A549 (cell line): ENCODE results near the gene MBTPS2. TPM values are rescaled to one million over a fixed set of nuclear protein-coding genes. Genes with fewer than 3 reads are reported as not detected.
A peak's percentile ranks its signal among the peaks of the same experiment; 100 is the strongest.

Experiments used
- ATAC-seq, 2 experiments: fragments of 200-7000 bp in 1 of 2; fragments of >200 bp in 1 of 2; cut with Nextera tagmentation in 1 of 2; cut with Tn5 transposase in 1 of 2; 3 replicates each; pipeline versions ENCODE4 v1.8.0 to v1.9.1; 2018 to 2020; ENCODE audit warnings: mild to moderate bottlenecking in 1 of 2, moderate library complexity in 1 of 2
- CTCF ChIA-PET: fragments of 300-600 bp; sonication (Branson Sonifier 250); formaldehyde crosslinking; extraction: SDS; loops from one replicate; lab custom pipeline; 2021; ENCODE audit warnings: antibody characterized with exemption, inconsistent platforms; lab: Yijun Ruan, JAX
- POLR2A ChIA-PET: fragments of 350-600 bp; formaldehyde crosslinking; extraction: SDS; loops from one replicate; lab custom pipeline; 2021; ENCODE audit warnings: antibody characterized with exemption, inconsistent platforms; lab: Yijun Ruan, JAX
- DNase-seq, 2 experiments: peaks; one replicate each; pipeline versions ENCODE4 v3.0.0 to v3.0.0-alpha.2; 2011 to 2016; ENCODE audit warnings: low read depth in 1 of 2, low spot score in 1 of 2
- FAIRE-seq: peaks from 2 replicates; lab custom pipeline; 2011; peaks lifted over from hg19 to GRCh38; lab: Jason Lieb, UNC
- H3K27ac ChIP-seq, 2 experiments: fragments of >200 bp; sonication (Bioruptor Twin); formaldehyde crosslinking; 3 replicates each; pipeline ENCODE4 v1.5.1; 2016 to 2017
- H3K4me1 ChIP-seq: fragments of >200 bp; sonication (Bioruptor Twin); formaldehyde crosslinking; 3 replicates; pipeline ENCODE4 v1.6.1; 2016
- H3K4me2 ChIP-seq: fragments of >200 bp; sonication (Bioruptor Twin); formaldehyde crosslinking; 3 replicates; pipeline ENCODE4 v1.6.1; 2016
- H3K4me3 ChIP-seq: fragments of >200 bp; sonication (Bioruptor Twin); formaldehyde crosslinking; 3 replicates; pipeline ENCODE4 v1.5.1; 2016
- H3K9me3 ChIP-seq: fragments of >200 bp; sonication (Bioruptor Twin); formaldehyde crosslinking; 3 replicates; pipeline ENCODE4 v1.6.1; 2016
- ATOH8 ChIP-seq: fragments of 250-450 bp; sonication (Bioruptor Pico); IDR thresholded peaks from 2 replicates; pipeline ENCODE4 v1.5.0; 2020; ENCODE audit warnings: low read depth, mild to moderate bottlenecking, moderate library complexity
- BCL3 ChIP-seq: fragments of >200 bp; sonication (Bioruptor Twin); formaldehyde crosslinking; IDR thresholded peaks from 3 replicates; pipeline ENCODE4 v1.6.1; 2016
- BHLHE40 ChIP-seq: IDR thresholded peaks from 2 replicates; pipeline ENCODE4 v1.6.1; 2012; ENCODE audit warnings: low read depth, low read length, inconsistent platforms
- CBX2 ChIP-seq: fragments of 200-600 bp; sonication (generic); IDR thresholded peaks from 2 replicates; pipeline ENCODE4 v1.6.1; 2016; ENCODE audit warnings: low read depth, mild to moderate bottlenecking, borderline replicate concordance
- CBX8 ChIP-seq: fragments of 200-600 bp; sonication (generic); IDR thresholded peaks from 2 replicates; pipeline ENCODE4 v1.6.1; 2016
- CEBPB ChIP-seq, 2 experiments: fragments of >200 bp in 1 of 2; sonication (Bioruptor Twin) in 1 of 2; formaldehyde crosslinking in 1 of 2; IDR thresholded peaks; 2 replicates each; pipeline ENCODE4 v1.6.1; 2012 to 2016
- CHD4 ChIP-seq: fragments of 200-600 bp; sonication (generic); IDR thresholded peaks from 2 replicates; pipeline ENCODE4 v1.6.1; 2016; ENCODE audit warnings: antibody characterized with exemption, mild to moderate bottlenecking, borderline replicate concordance
- EHF ChIP-seq: fragments of 250-450 bp; sonication (Bioruptor Pico); IDR thresholded peaks from 2 replicates; pipeline ENCODE4 v1.5.0; 2020; ENCODE audit warnings: mild to moderate bottlenecking
- EHMT2 ChIP-seq: fragments of 200-600 bp; sonication (generic); IDR thresholded peaks from 2 replicates; pipeline ENCODE4 v1.6.1; 2016; ENCODE audit warnings: antibody characterized with exemption, low read depth, mild to moderate bottlenecking, moderate library complexity
- ELK1 ChIP-seq: fragments of 150-350 bp; IDR thresholded peaks from 2 replicates; pipeline ENCODE4 v1.6.1; 2014; ENCODE audit warnings: low read depth, mild to moderate bottlenecking, low read length
- EP300 ChIP-seq, 2 experiments: fragments of >200 bp; sonication (Bioruptor Twin); formaldehyde crosslinking; IDR thresholded peaks; 2 replicates in 1 of 2; 3 replicates in 1 of 2; pipeline ENCODE4 v1.6.1; 2016 to 2017
- ESRRA ChIP-seq: fragments of 150-350 bp; IDR thresholded peaks from 2 replicates; pipeline ENCODE4 v1.6.1; 2014; ENCODE audit warnings: mild to moderate bottlenecking, low read length, borderline replicate concordance
- FOSB ChIP-seq: fragments of 250-450 bp; sonication (Bioruptor Pico); IDR thresholded peaks from 2 replicates; pipeline ENCODE4 v1.5.0; 2020; ENCODE audit warnings: mild to moderate bottlenecking, moderate library complexity
- FOSL2 ChIP-seq, 2 experiments: fragments of 450-650 bp in 1 of 2; fragments of >200 bp in 1 of 2; sonication (Bioruptor Twin) in 1 of 2; formaldehyde crosslinking; IDR thresholded peaks; 2 replicates each; pipeline versions ENCODE4 v1.5.0 to v1.6.1; 2016 to 2020; ENCODE audit warnings: mild to moderate bottlenecking in 1 of 2, moderate library complexity in 1 of 2
- GATA3 ChIP-seq: IDR thresholded peaks from 2 replicates; pipeline ENCODE4 v1.6.1; 2012; ENCODE audit warnings: borderline replicate concordance
- HDAC2 ChIP-seq: fragments of 200-600 bp; sonication (generic); IDR thresholded peaks from 2 replicates; pipeline ENCODE4 v1.6.1; 2016
- HEYL ChIP-seq: fragments of 250-450 bp; sonication (Bioruptor Pico); IDR thresholded peaks from 2 replicates; pipeline ENCODE4 v1.8.0; 2021; ENCODE audit warnings: mild to moderate bottlenecking, moderate library complexity
- HOXB5 ChIP-seq: fragments of 250-450 bp; sonication (Bioruptor Pico); IDR thresholded peaks from 2 replicates; pipeline ENCODE4 v1.5.0; 2020; ENCODE audit warnings: mild to moderate bottlenecking, moderate library complexity
- JUN ChIP-seq, 2 experiments: fragments of >200 bp; sonication (Bioruptor Twin); formaldehyde crosslinking; IDR thresholded peaks; 2 replicates in 1 of 2; 3 replicates in 1 of 2; pipeline ENCODE4 v1.6.1; 2016 to 2017
- JUNB ChIP-seq: fragments of >200 bp; sonication (Bioruptor Twin); formaldehyde crosslinking; IDR thresholded peaks from 2 replicates; pipeline ENCODE4 v1.6.1; 2016
- KDM5A ChIP-seq: fragments of 200-600 bp; sonication (generic); IDR thresholded peaks from 2 replicates; pipeline ENCODE4 v1.6.1; 2016; ENCODE audit warnings: antibody characterized with exemption, mild to moderate bottlenecking
- MAFK ChIP-seq: fragments of 450-650 bp; IDR thresholded peaks from 2 replicates; pipeline ENCODE4 v1.6.1; 2014; ENCODE audit not compliant: partially characterized antibody
- MAZ ChIP-seq: fragments of 150-350 bp; IDR thresholded peaks from 2 replicates; pipeline ENCODE4 v1.6.1; 2014; ENCODE audit warnings: antibody characterized with exemption, low read depth, low read length, borderline replicate concordance
- MYC ChIP-seq: IDR thresholded peaks from 2 replicates; pipeline ENCODE4 v1.6.1; 2012; ENCODE audit warnings: mild to moderate bottlenecking, inconsistent platforms, low read length, improper control_type of control experiment, borderline replicate concordance
- PHF8 ChIP-seq: fragments of 200-600 bp; sonication (generic); IDR thresholded peaks from 2 replicates; pipeline ENCODE4 v1.6.1; 2016; ENCODE audit warnings: low read depth, mild to moderate bottlenecking, antibody characterized with exemption, moderate library complexity, borderline replicate concordance
- POLR2A ChIP-seq: IDR thresholded peaks from 2 replicates; pipeline ENCODE4 v1.6.1; 2012; ENCODE audit warnings: mild to moderate bottlenecking, low read length
- POLR2AphosphoS2 ChIP-seq: conservative IDR thresholded peaks from 2 replicates; pipeline ENCODE4 v1.6.1; 2012; ENCODE audit warnings: low read length, improper control_type of control experiment, inconsistent platforms
- RAD21 ChIP-seq, 2 experiments: fragments of >200 bp in 1 of 2; sonication (Bioruptor Twin) in 1 of 2; formaldehyde crosslinking in 1 of 2; IDR thresholded peaks in 1 of 2; conservative IDR thresholded peaks in 1 of 2; 2 replicates in 1 of 2; 3 replicates in 1 of 2; pipeline ENCODE4 v1.6.1; 2012 to 2018; ENCODE audit warnings: inconsistent platforms in 1 of 2
- RCOR1 ChIP-seq: fragments of 150-350 bp; IDR thresholded peaks from 2 replicates; pipeline ENCODE4 v1.6.1; 2014; ENCODE audit warnings: antibody characterized with exemption, low read length, low read depth
- RFX5 ChIP-seq: fragments of 450-650 bp; IDR thresholded peaks from 2 replicates; pipeline ENCODE4 v1.7.1; 2014; ENCODE audit warnings: antibody characterized with exemption, mild to moderate bottlenecking, moderate library complexity
- RNF2 ChIP-seq: fragments of 200-600 bp; sonication (generic); IDR thresholded peaks from 2 replicates; pipeline ENCODE4 v1.6.1; 2016; ENCODE audit warnings: low read depth, mild to moderate bottlenecking, antibody characterized with exemption, moderate library complexity, borderline replicate concordance
- SREBF2 ChIP-seq: fragments of 450-650 bp; IDR thresholded peaks from 2 replicates; pipeline ENCODE4 v1.6.1; 2014; ENCODE audit warnings: mild to moderate bottlenecking, moderate library complexity
- TFCP2L1 ChIP-seq: fragments of 250-450 bp; sonication (Bioruptor Pico); IDR thresholded peaks from 2 replicates; pipeline ENCODE4 v1.5.0; 2021; ENCODE audit warnings: mild to moderate bottlenecking
- ZC3H11A ChIP-seq: fragments of 450-650 bp; IDR thresholded peaks from 2 replicates; pipeline ENCODE4 v1.6.1; 2014; ENCODE audit warnings: antibody characterized with exemption, mild to moderate bottlenecking
- ZFP36 ChIP-seq: fragments of 450-650 bp; IDR thresholded peaks from 2 replicates; pipeline ENCODE4 v1.6.1; 2014; ENCODE audit warnings: borderline replicate concordance; ENCODE audit not compliant: partially characterized antibody
- ZNF302 ChIP-seq: fragments of 250-450 bp; sonication (Bioruptor Pico); IDR thresholded peaks from 2 replicates; pipeline ENCODE4 v1.9.0; 2021; ENCODE audit warnings: inconsistent platforms, mild to moderate bottlenecking, moderate library complexity
- WGBS: methylation state at CpG from one replicate; pipeline ENCODE4 v1.1.6; 2017; ENCODE audit errors: missing lambda C conversion rate; 5-methylcytosine and 5-hydroxymethylcytosine counted together
- polyA minus RNA-seq: library from RNA; depleted of rRNA, polyadenylated mRNA; stranded (reverse); fragments of >200 nt; gene quantifications from 2 replicates; pipeline ENCODE4 v1.2.3, GENCODE V29; 2011; rRNA and poly(A)+ RNA removed
- polyA plus RNA-seq, 4 experiments: library from polyadenylated mRNA; depleted of rRNA in 3 of 4; stranded (reverse); fragments of >200 nt; fragmentation: RNase III in 1 of 4; extraction: RNeasy Plus Mini Kit Qiagen cat#74134 plus additional on column Dnase treatment in 1 of 4; gene quantifications; 2 replicates in 3 of 4; 3 replicates in 1 of 4; pipeline ENCODE4 v1.2.3, GENCODE V29; 2011 to 2017
- TF ChIP-seq, protein P1 (sequence below): IDR thresholded peaks from 2 replicates; pipeline ENCODE4 v1.6.1; 2012; ENCODE audit warnings: low read depth, borderline replicate concordance
- TF ChIP-seq, protein P2 (sequence below): fragments of >200 bp; sonication (Bioruptor Twin); formaldehyde crosslinking; IDR thresholded peaks from 2 replicates; pipeline ENCODE4 v1.6.1; 2016

MBTPS2 gene
- polyA plus RNA-seq (2011; rRNA removed) (56.5 and 65.6 TPM in 2 replicates), polyA plus RNA-seq (2017; fragmentation: RNase III; extraction: RNeasy Plus Mini Kit Qiagen cat#74134 plus additional on column Dnase treatment) (24.0 to 24.7 TPM (median 24.3 TPM) in 3 replicates), polyA minus RNA-seq (42.7 and 44.0 TPM in 2 replicates)
- 13.3 and 14.7 TPM in 2 replicates for polyA plus RNA-seq (2012; cell fraction: cytosol; rRNA removed)
- polyA plus RNA-seq (2012; cell fraction: nucleus; rRNA removed): 8.7 and 9.6 TPM in 2 replicates

GRCh38 chrX:21839334-21840192 is at the start of gene MBTPS2:
Gene MBTPS2, plus strand, starts transcription at chrX:21839617. Its CDS starts 118 bp downstream, at chrX:21839735.
- Histone ChIP-seq H3K9me3 (no peaks in the 10 kb centered on the region), H3K4me2 (peak within 1 kb of the TSS; percentile 79), H3K4me1 (peaks cover 24% of the 10 kb centered on the region), H3K27ac (peak within 1 kb of the TSS; percentile 95 to 98), H3K4me3 (peak within 1 kb of the TSS; percentile 72)
- WGBS: 1% methylated on average over 16 of the region's 61 CpGs
- DNase-seq: peak; percentile 33 to 92
- ChIA-PET CTCF (interaction anchor here (0.6 to 1.5 kb wide), 7 partner anchors 84 to 1029 kb away, joined by 3 to 4 read pairs (median 3); no protein-coding TSS in a partner anchor), POLR2A (interaction anchor here (0.6 to 1.4 kb wide), 6 partner anchors 9 to 145 kb away, joined by 3 to 5 read pairs (median 4); no protein-coding TSS in a partner anchor)
- FAIRE-seq: no peak
- ATAC-seq: peak; percentile 90 to 92
- TF ChIP-seq MYC (peak; percentile 68; the same call in 1 of the 2 replicates), POLR2A (peak; percentile 49), ATOH8 (no peak), HOXB5 (CRISPR knock-in tag) (no peak), ZFP36 (no peak), CBX2 (no peak), HEYL (CRISPR knock-in tag) (no peak), FOSB (CRISPR knock-in tag) (no peak), EHF (no peak), RFX5 (no peak), CHD4 (no peak), RCOR1 (no peak), BHLHE40 (no peak), ZNF302 (CRISPR knock-in tag) (no peak), HDAC2 (no peak), RNF2 (no peak), MAFK (no peak), PHF8 (peak; percentile 90), CBX8 (no peak), SREBF2 (no peak), EHMT2 (no peak), RAD21 (conservative IDR thresholded peaks at IDR 0.05 in 1 of 2, IDR thresholded peaks at IDR 0.05 in 1 of 2) (peak; percentile 58 to 65), KDM5A (peak; percentile 35; the same call in 1 of the 2 replicates), EP300 (IDR thresholded peaks at IDR 0.05) (no peak), JUNB (no peak), MAZ (no peak), BCL3 (0 out of 3 replicates have a peak, but pooled peaks have one; percentile 34), TFCP2L1 (CRISPR knock-in tag) (no peak), JUN (IDR thresholded peaks at IDR 0.05) (peak; percentile 60 to 94; a peak in 3 of 5 replicates), FOSL2 (IDR thresholded peaks at IDR 0.05) (no peak), FOSL2 (CRISPR knock-in tag; IDR thresholded peaks at IDR 0.05) (no peak), POLR2AphosphoS2 (no peak), ZC3H11A (no peak), CEBPB (IDR thresholded peaks at IDR 0.05) (no peak), ESRRA (no peak), GATA3 (no peak), ELK1 (no peak)
- TF ChIP-seq, protein P1, sequence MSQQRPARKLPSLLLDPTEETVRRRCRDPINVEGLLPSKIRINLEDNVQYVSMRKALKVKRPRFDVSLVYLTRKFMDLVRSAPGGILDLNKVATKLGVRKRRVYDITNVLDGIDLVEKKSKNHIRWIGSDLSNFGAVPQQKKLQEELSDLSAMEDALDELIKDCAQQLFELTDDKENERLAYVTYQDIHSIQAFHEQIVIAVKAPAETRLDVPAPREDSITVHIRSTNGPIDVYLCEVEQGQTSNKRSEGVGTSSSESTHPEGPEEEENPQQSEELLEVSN: peak; percentile 42; the same call in 1 of the 2 replicates
- TF ChIP-seq, protein P2, sequence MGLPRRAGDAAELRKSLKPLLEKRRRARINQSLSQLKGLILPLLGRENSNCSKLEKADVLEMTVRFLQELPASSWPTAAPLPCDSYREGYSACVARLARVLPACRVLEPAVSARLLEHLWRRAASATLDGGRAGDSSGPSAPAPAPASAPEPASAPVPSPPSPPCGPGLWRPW: no peak
